Muscle of leg (tissue), 11 donors: Measurements from ENCODE around the gene ZDHHC7. TPM values are rescaled to one million over a fixed set of nuclear protein-coding genes. Genes with fewer than 3 reads are reported as not detected.
"Not testable (repeated sequence)": the region's sequence is repeated elsewhere in the genome, so short reads cannot be mapped to it uniquely, and the experiment has no call there.

Experiments
- DNase-seq: peaks from one replicate; pipeline ENCODE4 v3.0.0; 2013
- H3K27ac ChIP-seq: one replicate; pipeline ENCODE4 v1.5.1; 2013; ENCODE audit warnings: mild to moderate bottlenecking, low read length, control low read depth
- H3K27me3 ChIP-seq: one replicate; pipeline ENCODE4 v1.6.1; 2013; ENCODE audit warnings: low read length; ENCODE audit not compliant: control insufficient read depth, insufficient read depth
- H3K36me3 ChIP-seq: one replicate; pipeline ENCODE4 v1.6.1; 2013; ENCODE audit warnings: low read length; ENCODE audit not compliant: control insufficient read depth, insufficient read depth
- H3K4me1 ChIP-seq: one replicate; pipeline ENCODE4 v1.6.1; 2013; ENCODE audit warnings: low read length; ENCODE audit not compliant: control insufficient read depth, insufficient read depth
- H3K4me3 ChIP-seq: one replicate; pipeline ENCODE4 v1.5.1; 2013; ENCODE audit warnings: low read length, control low read depth
- H3K9me3 ChIP-seq: replicated peaks from 2 replicates; pipeline ENCODE4 v1.6.1; 2013; ENCODE audit warnings: low read depth, low read length; ENCODE audit not compliant: control insufficient read depth
- WGBS: methylation state at CpG from one replicate; pipeline ENCODE4 v1.1.5; 2013; ENCODE audit warnings: missing lambda C conversion rate; ENCODE audit not compliant: insufficient coverage; 5-methylcytosine and 5-hydroxymethylcytosine counted together
- polyA plus RNA-seq, 8 donors: library from polyadenylated mRNA; unstranded; fragments of 120-200 nt; gene quantifications; one replicate each; pipeline versions ENCODE4 v1.2.1 to v1.2.3, GENCODE V29; 2013; ENCODE audit warnings: inconsistent platforms in 1 of 8, low replicate concordance in 1 of 8; ENCODE audit not compliant: insufficient read length in 8 of 8, insufficient read depth in 1 of 8
- total RNA-seq: library from RNA; stranded (reverse); fragments of 120-200 nt; gene quantifications from one replicate; pipeline ENCODE4 v1.2.4, GENCODE V29; 2013

ZDHHC7 gene
- total and polyA plus RNA-seq, 9 donors = 28.7 to 44.7 (median 36.2) TPM

DNA sequence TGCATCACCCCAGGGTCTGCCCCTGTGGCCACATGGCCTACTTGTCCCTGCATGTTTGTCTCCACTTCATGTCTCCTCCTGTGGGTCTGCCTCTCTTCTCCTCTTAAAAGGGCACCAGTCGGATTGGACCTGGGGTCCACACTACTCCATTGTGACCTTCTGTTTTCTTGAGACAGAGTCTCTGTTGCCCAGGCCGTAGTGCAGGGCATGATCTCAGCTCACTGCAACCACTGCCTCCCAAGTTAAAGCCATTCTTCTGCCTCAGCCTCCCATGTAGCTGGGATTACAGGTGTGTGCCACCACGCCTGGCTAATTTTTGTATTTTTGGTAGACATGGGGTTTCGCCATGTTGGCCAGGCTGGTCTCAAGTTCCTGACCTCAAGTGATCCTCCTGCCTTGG lies 20.9 kb upstream of the ZDHHC7 start:
- H3K36me3 ChIP-seq, H3K9me3 ChIP-seq, H3K27ac ChIP-seq, DNase-seq, H3K4me3 ChIP-seq: not testable (repeated sequence)
- Histone ChIP-seq H3K27me3 (peaks cover 31% of the 10 kb centered on the region), H3K4me1 (peaks cover 13% of the 10 kb centered on the region)
- WGBS = 100% methylated on average over 2 of the region's 4 CpGs

DNA sequence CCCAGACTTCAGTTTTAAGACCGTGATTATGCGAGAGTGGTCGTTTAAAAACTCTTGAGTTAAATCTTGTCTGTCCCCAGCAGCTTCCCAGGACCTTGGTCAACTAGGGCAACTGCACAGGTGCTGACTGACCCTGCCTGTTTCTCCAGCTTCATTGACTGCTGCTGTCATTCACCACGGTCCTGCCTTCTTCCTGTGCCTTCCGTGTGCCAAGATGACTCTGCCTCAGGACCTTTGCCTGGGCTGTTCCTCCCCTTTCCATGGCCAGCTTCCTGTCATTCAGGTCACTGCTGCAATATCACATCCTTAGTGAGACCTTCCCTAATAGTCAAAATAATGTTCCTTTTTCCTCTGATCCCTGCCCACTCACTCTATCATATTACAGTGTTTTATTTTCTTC lies 20.1 kb upstream of the ZDHHC7 start:
- 77% methylated on average over 5 of the region's 5 CpGs for WGBS
- Histone ChIP-seq H3K36me3 (no peaks in the 10 kb centered on the region), H3K27ac (no peak overlapping the region), H3K9me3 (no peaks in the 10 kb centered on the region), H3K4me1 (peaks cover 18% of the 10 kb centered on the region), H3K4me3 (no peak overlapping the region), H3K27me3 (peaks cover 31% of the 10 kb centered on the region)
- DNase-seq = no peak

DNA sequence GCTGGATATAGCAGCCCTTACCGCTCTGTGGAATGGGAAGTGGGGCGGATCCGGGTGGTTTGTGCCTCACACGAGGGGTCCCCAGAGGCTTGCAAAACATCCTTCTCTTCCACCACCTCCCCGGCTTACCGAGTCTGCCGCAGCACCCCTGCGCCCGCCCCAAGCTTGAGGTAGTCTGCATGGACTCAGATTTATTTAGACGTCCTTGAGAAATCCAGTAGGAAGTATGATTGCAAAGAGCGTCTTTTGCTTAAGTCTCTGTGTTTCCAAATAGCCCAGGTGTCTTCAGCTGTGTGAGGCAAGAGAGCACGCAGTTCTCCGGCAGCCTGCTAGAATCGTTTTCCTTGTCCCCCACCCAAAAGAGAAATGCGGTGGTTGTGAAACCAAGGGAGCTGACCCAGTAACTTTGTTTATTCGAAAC lies 18.7 kb upstream of the ZDHHC7 start:
- Histone ChIP-seq H3K36me3 (no peaks in the 10 kb centered on the region), H3K27ac (no peak overlapping the region), H3K4me3 (no peak overlapping the region), H3K27me3 (peaks cover 31% of the 10 kb centered on the region), H3K4me1 (peaks cover 21% of the 10 kb centered on the region), H3K9me3 (no peaks in the 10 kb centered on the region)
- no peak for DNase-seq
- 67% methylated on average over 7 of the region's 16 CpGs for WGBS

DNA sequence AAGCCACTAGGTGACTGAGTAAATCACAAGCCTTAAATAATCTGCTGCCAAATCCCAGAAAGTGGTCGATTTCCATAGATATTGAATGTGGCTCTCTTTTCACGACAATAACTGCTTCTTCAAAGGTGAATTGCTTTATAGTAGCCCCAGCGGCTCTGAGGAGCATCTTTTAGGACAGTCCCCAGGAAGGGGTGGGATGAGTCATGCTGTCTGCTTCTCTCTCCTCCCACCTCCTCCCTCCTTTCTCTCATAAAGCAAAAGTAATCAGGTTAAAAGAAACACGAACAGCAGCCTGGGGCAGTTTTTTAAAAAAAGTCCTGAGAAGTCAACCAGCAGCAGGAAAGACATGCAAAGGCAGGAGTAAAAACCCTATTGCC lies 18.1 kb upstream of the ZDHHC7 start:
- H3K9me3 ChIP-seq = no peaks in the 10 kb centered on the region
- WGBS = no CpG with 5 or more reads among the region's 4 CpGs
- DNase-seq = peak; percentile 39
- H3K27me3 ChIP-seq = peaks cover 31% of the 10 kb centered on the region
- no peak overlapping the region for H3K27ac ChIP-seq
- H3K4me1 ChIP-seq = peaks cover 21% of the 10 kb centered on the region
- H3K4me3 ChIP-seq = no peak overlapping the region
- H3K36me3 ChIP-seq = no peaks in the 10 kb centered on the region

DNA sequence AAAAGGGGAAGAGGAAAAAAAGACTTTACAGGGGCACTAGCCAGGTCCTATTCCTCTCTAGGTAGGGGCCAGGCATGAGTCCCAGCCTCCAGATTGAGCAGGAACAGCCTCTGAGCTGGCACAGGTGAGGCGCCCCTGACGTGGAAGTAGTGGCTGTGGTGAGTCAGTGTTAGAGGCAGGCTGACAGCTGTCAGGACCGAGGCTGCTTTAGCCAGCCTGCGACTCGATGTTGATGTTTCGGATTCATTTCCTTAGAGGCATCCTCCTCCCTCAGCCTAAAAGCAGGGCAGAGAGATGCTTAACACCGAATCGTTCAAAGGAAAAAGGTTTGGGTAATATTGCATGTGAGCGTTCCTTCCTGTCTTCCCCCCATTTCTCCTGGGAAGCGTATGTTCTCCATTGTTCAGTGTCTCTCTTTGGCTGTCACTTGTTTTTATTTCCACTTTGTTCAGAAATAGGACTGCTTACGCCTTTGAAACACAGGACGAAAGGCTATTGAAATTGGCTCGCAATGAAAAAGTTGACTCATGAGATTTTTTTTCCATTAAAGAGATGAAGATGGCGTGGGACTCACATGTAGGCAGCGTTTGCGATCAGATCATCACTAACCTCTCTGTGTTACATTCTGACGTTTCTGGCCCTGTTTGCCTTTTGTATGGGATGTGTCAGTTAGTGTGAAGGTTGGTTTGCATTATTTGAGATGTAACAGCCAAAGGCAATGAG lies 17.5 kb upstream of the ZDHHC7 start:
- peaks cover 31% of the 10 kb centered on the region for H3K27me3 ChIP-seq
- H3K4me3 ChIP-seq = no peak overlapping the region
- H3K27ac ChIP-seq = no peak overlapping the region
- H3K9me3 ChIP-seq = no peaks in the 10 kb centered on the region
- DNase-seq = peak; percentile 63
- peaks cover 21% of the 10 kb centered on the region for H3K4me1 ChIP-seq
- H3K36me3 ChIP-seq = no peaks in the 10 kb centered on the region
- WGBS = 8% methylated on average over 3 of the region's 17 CpGs

DNA sequence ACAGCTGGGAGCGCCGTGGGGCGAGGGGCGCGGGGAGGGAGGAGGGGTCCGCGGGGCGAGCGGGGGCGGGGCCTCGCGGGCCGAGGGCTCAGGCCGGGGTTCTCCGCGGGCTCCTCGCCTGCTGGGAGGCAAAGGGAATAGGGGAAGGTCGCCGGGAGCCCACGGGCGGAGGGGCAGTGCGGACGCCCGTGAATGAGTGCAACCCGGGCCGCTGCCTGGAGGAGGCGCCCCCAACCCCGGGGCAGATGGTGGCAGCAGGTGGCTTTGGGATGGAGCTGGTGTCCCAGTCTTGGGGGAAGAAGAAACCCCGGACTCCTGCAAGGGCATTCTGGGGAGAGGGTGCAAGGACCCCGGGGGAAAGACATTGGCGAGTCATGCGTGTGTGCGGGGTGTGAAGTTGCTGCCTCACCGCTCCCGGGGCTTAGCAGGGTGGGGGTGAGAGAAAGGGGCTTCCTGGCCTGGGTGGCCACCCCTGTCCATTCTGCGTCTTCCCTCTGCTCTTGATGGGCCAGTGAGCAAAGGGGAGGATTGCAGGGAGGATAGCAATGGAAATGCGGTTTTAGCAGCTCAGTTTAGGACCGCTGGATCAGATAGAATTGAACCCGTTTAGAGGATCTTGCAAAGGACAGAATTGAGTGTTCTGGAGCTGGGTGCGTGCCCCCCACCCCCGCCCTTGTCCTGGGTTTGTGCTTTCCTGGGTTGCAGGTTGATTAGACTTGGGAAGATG lies 16.8 kb upstream of the ZDHHC7 start:
- no peaks in the 10 kb centered on the region for H3K9me3 ChIP-seq
- peaks cover 31% of the 10 kb centered on the region for H3K27me3 ChIP-seq
- DNase-seq = peak; percentile 34
- WGBS = 3% methylated on average over 29 of the region's 41 CpGs
- H3K4me3 ChIP-seq = peak overlapping the region; percentile 63
- no peak overlapping the region for H3K27ac ChIP-seq
- peaks cover 21% of the 10 kb centered on the region for H3K4me1 ChIP-seq
- H3K36me3 ChIP-seq = no peaks in the 10 kb centered on the region

DNA sequence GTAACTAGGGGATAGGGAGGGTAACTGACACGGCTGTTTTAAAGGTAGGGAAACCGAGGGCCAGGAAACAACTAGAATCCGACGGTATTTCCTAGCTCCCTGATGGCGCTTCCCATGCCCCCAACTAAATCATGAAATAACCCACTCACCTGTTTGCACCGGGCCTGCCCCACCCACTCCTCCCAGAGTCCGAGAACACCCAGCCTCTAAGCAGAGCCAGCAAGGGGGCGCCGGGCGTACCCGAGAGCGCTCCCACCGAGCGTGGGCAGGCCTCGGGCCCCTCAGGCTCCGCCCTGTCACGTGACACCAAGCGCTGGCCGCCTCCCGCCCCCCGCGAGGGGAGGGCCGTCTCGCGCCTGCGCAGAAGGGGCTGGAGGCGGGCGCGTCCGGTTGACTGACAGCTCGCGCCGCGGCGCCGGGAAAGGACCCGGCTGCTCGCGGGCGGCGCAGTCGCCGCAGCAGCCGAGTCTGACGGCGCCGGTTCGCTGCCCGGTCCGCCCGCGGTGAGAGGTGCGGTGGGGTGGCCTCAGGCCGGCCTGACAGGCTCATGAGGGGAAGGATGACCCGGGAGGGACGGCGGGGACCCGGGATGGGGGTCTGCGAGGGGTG lies 16.1 kb upstream of the ZDHHC7 start, which contains the start of gene KIAA0513:
Gene KIAA0513, plus strand, starts transcription at position 447 of the 609 bp plus-strand sequence. CDS start 39,277 bp downstream, outside the sequence.
- peak; percentile 97 for DNase-seq
- Histone ChIP-seq H3K36me3 (no peaks in the 10 kb centered on the region), H3K27me3 (peaks cover 31% of the 10 kb centered on the region), H3K4me1 (peaks cover 21% of the 10 kb centered on the region), H3K27ac (peak within 1 kb of the TSS; percentile 82), H3K4me3 (peak within 1 kb of the TSS; percentile 86), H3K9me3 (peaks cover 2% of the 10 kb centered on the region)
- WGBS = under 1% methylated on average over 50 of the region's 59 CpGs

DNA sequence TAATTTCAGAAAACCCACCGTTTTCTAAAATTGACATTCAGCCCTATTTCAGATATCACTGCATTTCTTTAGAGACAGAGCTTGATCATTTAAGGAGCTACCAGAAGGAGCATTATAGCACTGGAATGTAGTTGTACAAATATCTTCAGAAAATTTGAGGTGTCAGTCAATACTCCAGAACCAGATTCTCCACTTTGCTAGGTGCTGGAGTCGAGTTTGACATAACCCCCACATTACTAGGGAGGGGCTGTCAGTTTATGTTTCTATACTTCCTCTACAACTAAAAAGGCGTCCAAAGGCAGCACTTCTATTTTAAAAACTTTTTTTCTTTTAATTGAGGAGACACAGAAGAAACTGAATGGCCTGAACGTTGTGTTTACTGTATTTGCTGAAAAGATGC lies 15.4 kb upstream of the ZDHHC7 start:
- no CpG with 5 or more reads among the region's 4 CpGs for WGBS
- DNase-seq = no peak
- H3K36me3 ChIP-seq = no peaks in the 10 kb centered on the region
- H3K27ac ChIP-seq = no peak overlapping the region
- H3K9me3 ChIP-seq = peaks cover 2% of the 10 kb centered on the region
- H3K4me1 ChIP-seq = peaks cover 21% of the 10 kb centered on the region
- peaks cover 29% of the 10 kb centered on the region for H3K27me3 ChIP-seq
- peak overlapping the region; percentile 86 for H3K4me3 ChIP-seq

DNA sequence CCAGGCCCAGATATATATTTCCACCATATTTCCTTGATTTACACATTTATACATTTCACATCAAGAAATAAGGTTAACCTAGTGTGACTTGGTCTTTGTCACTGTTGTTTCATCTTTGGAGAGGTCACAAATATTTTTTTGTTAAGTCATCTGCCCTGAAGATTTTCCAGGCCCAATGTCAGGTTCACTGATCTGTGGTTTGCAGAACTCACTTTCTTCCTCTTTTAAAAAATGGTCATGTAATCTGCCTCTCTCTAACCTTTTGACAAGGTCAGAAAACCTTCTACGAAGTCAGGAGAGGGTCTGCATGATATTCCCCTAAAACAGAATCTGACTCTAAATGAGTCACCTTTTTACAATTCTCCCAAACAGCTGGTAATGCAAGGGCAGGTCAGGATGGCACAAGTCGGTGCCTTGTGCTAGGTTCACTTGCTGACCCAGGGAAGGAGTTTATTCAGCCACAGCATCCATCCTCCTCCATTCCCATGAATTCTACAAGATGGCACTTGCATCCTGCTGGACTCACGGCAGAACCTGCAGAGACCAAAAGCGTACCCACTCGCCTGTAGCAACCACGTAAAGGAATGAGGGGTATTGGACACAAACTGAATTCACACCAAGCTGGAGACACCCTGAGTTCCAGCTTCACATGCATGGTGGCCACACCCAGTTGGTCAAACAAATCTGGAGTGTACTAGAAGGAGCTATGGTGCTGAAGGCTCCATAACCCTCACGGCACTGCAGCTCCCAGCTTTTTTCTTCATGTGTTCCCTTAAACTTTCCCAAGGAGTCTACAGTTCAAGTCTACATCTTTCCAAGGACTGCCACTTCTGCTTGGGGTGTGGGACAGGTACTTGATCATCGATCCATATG lies 14.7 kb upstream of the ZDHHC7 start:
- peak; percentile 50 for DNase-seq
- no peak overlapping the region for H3K4me3 ChIP-seq
- WGBS = 92% methylated on average over 6 of the region's 8 CpGs
- H3K4me1 ChIP-seq = peaks cover 21% of the 10 kb centered on the region
- peaks cover 2% of the 10 kb centered on the region for H3K9me3 ChIP-seq
- H3K36me3 ChIP-seq = no peaks in the 10 kb centered on the region
- peaks cover 24% of the 10 kb centered on the region for H3K27me3 ChIP-seq
- H3K27ac ChIP-seq = no peak overlapping the region
